ENCODE measurements around the gene DNER. TPM values are rescaled to one million over a fixed set of nuclear protein-coding genes. Genes with fewer than 3 reads are reported as not detected.

The DNER gene
- total RNA-seq, 1 experiment from 2014 or later: 2.9 TPM

DNA sequence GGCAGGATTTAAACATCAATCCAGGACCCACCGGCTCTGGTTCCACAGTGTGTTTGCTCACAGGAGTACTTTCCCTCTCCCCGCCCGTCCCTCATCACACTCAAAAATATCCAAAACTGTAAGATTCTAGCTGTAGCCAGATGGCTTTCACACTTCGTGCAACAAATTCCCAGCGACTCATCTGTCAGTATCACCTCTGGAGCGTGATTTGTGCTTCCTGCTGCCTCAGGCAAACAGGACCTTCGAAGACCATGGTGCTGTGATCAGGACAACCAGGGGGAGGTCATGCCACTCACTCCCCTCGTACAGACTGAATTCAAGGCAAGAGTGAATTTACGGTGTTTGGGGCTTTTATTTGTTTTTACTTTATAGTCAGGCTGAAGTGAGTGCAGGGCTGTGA, 288.8 kb downstream of the DNER start:
- Histone ChIP-seq H3K79me2 (ENCODE audit: insufficient read depth, low read length) (no peaks in the 10 kb centered on the region), H3K9ac (ENCODE audit: low read length) (no peak overlapping the region), H2AFZ (ENCODE audit: low read depth, low read length, poor library complexity, severe bottlenecking) (no peak overlapping the region), H3K4me2 (ENCODE audit: low read length) (no peak overlapping the region), H3K27ac (ENCODE audit: low read depth, low read length) (no peak overlapping the region), H3K4me3 (replicated peaks in 1 of 2; ENCODE audit: low read depth in 1 of 2, low read length in 2 of 2) (no peak overlapping the region), H4K20me1 (ENCODE audit: insufficient read depth) (no peaks in the 10 kb centered on the region), H3K27me3 (ENCODE audit: insufficient read depth, low read length) (no peaks in the 10 kb centered on the region), H3K4me1 (ENCODE audit: control insufficient read depth in 1 of 2, insufficient read depth in 2 of 2, low read length in 2 of 2) (no peaks in the 10 kb centered on the region), H3K36me3 (ENCODE audit: control insufficient read depth in 1 of 2, insufficient read depth in 2 of 2, low read length in 2 of 2) (no peaks in the 10 kb centered on the region), H3K9me3 (ENCODE audit: control insufficient read depth in 1 of 2, insufficient read depth in 1 of 2, low read depth in 1 of 2, low read length in 2 of 2) (no peaks in the 10 kb centered on the region), H3K9me2 (ENCODE audit: insufficient read depth) (no peaks in the 10 kb centered on the region)
- no TSS peak for BruUV-seq (replicated peaks)
- intact Hi-C loops (cut with micrococcal nuclease): no loop called here
- ATAC-seq (no peak), DNase-seq (ENCODE audit: low read depth, low spot score) (no peak)
- CTCF ChIA-PET: no interaction called here
- POLR2A ChIA-PET: no interaction called here
- TF ChIP-seq, protein P1, sequence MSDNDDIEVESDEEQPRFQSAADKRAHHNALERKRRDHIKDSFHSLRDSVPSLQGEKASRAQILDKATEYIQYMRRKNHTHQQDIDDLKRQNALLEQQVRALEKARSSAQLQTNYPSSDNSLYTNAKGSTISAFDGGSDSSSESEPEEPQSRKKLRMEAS (IDR thresholded peaks at IDR 0.05): no peak
- no peak for TF ChIP-seq FOSL1 (IDR thresholded peaks at IDR 0.05; ENCODE audit: low read depth)
- TF ChIP-seq ZFX (IDR thresholded peaks at IDR 0.05): no peak
- no peak for TF ChIP-seq RAD21 (IDR thresholded peaks at IDR 0.05; ENCODE audit: low read depth)
- TF ChIP-seq, protein P2, sequence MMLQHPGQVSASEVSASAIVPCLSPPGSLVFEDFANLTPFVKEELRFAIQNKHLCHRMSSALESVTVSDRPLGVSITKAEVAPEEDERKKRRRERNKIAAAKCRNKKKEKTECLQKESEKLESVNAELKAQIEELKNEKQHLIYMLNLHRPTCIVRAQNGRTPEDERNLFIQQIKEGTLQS (IDR thresholded peaks at IDR 0.05): no peak
- TF ChIP-seq CBX3 (IDR thresholded peaks at IDR 0.05; ENCODE audit: low read depth): no peak
- TF ChIP-seq, protein P3, sequence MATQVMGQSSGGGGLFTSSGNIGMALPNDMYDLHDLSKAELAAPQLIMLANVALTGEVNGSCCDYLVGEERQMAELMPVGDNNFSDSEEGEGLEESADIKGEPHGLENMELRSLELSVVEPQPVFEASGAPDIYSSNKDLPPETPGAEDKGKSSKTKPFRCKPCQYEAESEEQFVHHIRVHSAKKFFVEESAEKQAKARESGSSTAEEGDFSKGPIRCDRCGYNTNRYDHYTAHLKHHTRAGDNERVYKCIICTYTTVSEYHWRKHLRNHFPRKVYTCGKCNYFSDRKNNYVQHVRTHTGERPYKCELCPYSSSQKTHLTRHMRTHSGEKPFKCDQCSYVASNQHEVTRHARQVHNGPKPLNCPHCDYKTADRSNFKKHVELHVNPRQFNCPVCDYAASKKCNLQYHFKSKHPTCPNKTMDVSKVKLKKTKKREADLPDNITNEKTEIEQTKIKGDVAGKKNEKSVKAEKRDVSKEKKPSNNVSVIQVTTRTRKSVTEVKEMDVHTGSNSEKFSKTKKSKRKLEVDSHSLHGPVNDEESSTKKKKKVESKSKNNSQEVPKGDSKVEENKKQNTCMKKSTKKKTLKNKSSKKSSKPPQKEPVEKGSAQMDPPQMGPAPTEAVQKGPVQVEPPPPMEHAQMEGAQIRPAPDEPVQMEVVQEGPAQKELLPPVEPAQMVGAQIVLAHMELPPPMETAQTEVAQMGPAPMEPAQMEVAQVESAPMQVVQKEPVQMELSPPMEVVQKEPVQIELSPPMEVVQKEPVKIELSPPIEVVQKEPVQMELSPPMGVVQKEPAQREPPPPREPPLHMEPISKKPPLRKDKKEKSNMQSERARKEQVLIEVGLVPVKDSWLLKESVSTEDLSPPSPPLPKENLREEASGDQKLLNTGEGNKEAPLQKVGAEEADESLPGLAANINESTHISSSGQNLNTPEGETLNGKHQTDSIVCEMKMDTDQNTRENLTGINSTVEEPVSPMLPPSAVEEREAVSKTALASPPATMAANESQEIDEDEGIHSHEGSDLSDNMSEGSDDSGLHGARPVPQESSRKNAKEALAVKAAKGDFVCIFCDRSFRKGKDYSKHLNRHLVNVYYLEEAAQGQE (IDR thresholded peaks at IDR 0.05; ENCODE audit: low read depth): no peak
- TF ChIP-seq ELF1 (IDR thresholded peaks at IDR 0.05; ENCODE audit: borderline replicate concordance, low read depth): no peak
- no peak for TF ChIP-seq YY1 (IDR thresholded peaks at IDR 0.05; ENCODE audit: extremely low read depth, insufficient replicate concordance, low read depth, low read length)
- TF ChIP-seq, protein P4, sequence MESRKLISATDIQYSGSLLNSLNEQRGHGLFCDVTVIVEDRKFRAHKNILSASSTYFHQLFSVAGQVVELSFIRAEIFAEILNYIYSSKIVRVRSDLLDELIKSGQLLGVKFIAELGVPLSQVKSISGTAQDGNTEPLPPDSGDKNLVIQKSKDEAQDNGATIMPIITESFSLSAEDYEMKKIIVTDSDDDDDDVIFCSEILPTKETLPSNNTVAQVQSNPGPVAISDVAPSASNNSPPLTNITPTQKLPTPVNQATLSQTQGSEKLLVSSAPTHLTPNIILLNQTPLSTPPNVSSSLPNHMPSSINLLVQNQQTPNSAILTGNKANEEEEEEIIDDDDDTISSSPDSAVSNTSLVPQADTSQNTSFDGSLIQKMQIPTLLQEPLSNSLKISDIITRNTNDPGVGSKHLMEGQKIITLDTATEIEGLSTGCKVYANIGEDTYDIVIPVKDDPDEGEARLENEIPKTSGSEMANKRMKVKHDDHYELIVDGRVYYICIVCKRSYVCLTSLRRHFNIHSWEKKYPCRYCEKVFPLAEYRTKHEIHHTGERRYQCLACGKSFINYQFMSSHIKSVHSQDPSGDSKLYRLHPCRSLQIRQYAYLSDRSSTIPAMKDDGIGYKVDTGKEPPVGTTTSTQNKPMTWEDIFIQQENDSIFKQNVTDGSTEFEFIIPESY (IDR thresholded peaks at IDR 0.05; ENCODE audit: extremely low read depth, insufficient replicate concordance, low read length): no peak
- TF ChIP-seq, protein P5, sequence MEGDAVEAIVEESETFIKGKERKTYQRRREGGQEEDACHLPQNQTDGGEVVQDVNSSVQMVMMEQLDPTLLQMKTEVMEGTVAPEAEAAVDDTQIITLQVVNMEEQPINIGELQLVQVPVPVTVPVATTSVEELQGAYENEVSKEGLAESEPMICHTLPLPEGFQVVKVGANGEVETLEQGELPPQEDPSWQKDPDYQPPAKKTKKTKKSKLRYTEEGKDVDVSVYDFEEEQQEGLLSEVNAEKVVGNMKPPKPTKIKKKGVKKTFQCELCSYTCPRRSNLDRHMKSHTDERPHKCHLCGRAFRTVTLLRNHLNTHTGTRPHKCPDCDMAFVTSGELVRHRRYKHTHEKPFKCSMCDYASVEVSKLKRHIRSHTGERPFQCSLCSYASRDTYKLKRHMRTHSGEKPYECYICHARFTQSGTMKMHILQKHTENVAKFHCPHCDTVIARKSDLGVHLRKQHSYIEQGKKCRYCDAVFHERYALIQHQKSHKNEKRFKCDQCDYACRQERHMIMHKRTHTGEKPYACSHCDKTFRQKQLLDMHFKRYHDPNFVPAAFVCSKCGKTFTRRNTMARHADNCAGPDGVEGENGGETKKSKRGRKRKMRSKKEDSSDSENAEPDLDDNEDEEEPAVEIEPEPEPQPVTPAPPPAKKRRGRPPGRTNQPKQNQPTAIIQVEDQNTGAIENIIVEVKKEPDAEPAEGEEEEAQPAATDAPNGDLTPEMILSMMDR (IDR thresholded peaks at IDR 0.05 in 2 of 3, conservative IDR thresholded peaks at IDR 0.05 in 1 of 3; ENCODE audit: borderline replicate concordance in 1 of 3, insufficient read depth in 1 of 3, low read depth in 2 of 3, low read length in 2 of 3): no peak
- no peak for TF ChIP-seq SIN3A (IDR thresholded peaks at IDR 0.05; ENCODE audit: low read depth)
- no peak for TF ChIP-seq SRF (IDR thresholded peaks at IDR 0.05; ENCODE audit: low read depth)
- no peak for TF ChIP-seq TCF7L2 (IDR thresholded peaks at IDR 0.05; ENCODE audit: borderline replicate concordance, extremely low read depth, insufficient read depth, insufficient read length)
- TF ChIP-seq EZH2phosphoT487 (IDR thresholded peaks at IDR 0.05; ENCODE audit: borderline replicate concordance): no peak
- no peak for TF ChIP-seq CEBPB (IDR thresholded peaks at IDR 0.05; ENCODE audit: low read depth)
- TF ChIP-seq POLR2A (IDR thresholded peaks at IDR 0.05; ENCODE audit: borderline replicate concordance, extremely low read depth, insufficient read depth, insufficient read length): no peak
- TF ChIP-seq ZNF274 (IDR thresholded peaks at IDR 0.05; ENCODE audit: low read depth, low read length): no peak
- no peak for TF ChIP-seq POLR2AphosphoS5 (IDR thresholded peaks at IDR 0.05; ENCODE audit: low read depth, low read length)
- RAD21 ChIA-PET (ENCODE audit: low non-redundant PET in 1 of 2, low total read pairs in 2 of 2, uncharacterized antibody in 2 of 2, unreplicated experiment in 2 of 2): no interaction called here

Measured in HCT116 (cell line).